HepG2 (cell line): ENCODE measurements around the gene SLC25A25. TPM values are rescaled to one million over a fixed set of nuclear protein-coding genes. Genes with fewer than 3 reads are reported as not detected.
A peak's percentile ranks its signal among the peaks of the same experiment; 100 is the strongest.

Experiments
- ATAC-seq: fragments of 200-7000 bp; cut with Tn5 transposase; 3 replicates; pipeline ENCODE4 v1.9.1; 2020; ENCODE audit warnings: mild to moderate bottlenecking, moderate library complexity
- BruUV-seq: library from RNA; stranded (reverse); fragments of 400-500 nt; replicated peaks from 2 replicates; lab custom pipeline; 2021; lab: Mats Ljungman, UMichigan
- CTCF ChIA-PET: fragments of 300-600 bp; formaldehyde crosslinking; extraction: SDS; loops from one replicate; lab custom pipeline; 2021; ENCODE audit warnings: low total read pairs, inconsistent platforms, low intra/inter-chr PET ratio; lab: Yijun Ruan, JAX
- POLR2A ChIA-PET: fragments of 350-600 bp; sonication (Branson Sonifier 250); formaldehyde crosslinking; loops from one replicate; lab custom pipeline; 2020; ENCODE audit warnings: antibody characterized with exemption, inconsistent platforms; lab: Yijun Ruan, JAX
- DNase-seq: peaks from one replicate; pipeline ENCODE4 v3.0.0-alpha.2; 2015; ENCODE audit warnings: low spot score
- FAIRE-seq: peaks from 3 replicates; lab custom pipeline; 2011; peaks lifted over from hg19 to GRCh38; lab: Jason Lieb, UNC
- H2AFZ ChIP-seq: one replicate; pipeline ENCODE4 v1.6.1; 2011; ENCODE audit warnings: low read length, inconsistent platforms
- H3K27ac ChIP-seq: fragments of 300-600 bp; 3 replicates; pipeline ENCODE4 v1.8.0; 2011; ENCODE audit warnings: mixed run types, mild to moderate bottlenecking, mixed read lengths, low read length, inconsistent platforms; ENCODE audit not compliant: insufficient read depth; ENCODE audit errors: extremely low read length
- H3K27me3 ChIP-seq, 2 experiments: fragments of 200-600 bp in 1 of 2; 2 replicates in 1 of 2; 3 replicates in 1 of 2; pipeline versions ENCODE4 v1.6.0 to v1.8.0; 2011; ENCODE audit warnings: low read length in 2 of 2, mild to moderate bottlenecking in 2 of 2, moderate library complexity in 2 of 2, inconsistent platforms in 1 of 2; ENCODE audit not compliant: insufficient read depth in 2 of 2, control insufficient read depth in 1 of 2
- H3K36me3 ChIP-seq, 2 experiments: fragments of 200-600 bp in 1 of 2; replicated peaks in 1 of 2; 2 replicates in 1 of 2; 3 replicates in 1 of 2; pipeline versions ENCODE4 v1.5.1 to v1.8.0; 2011; ENCODE audit warnings: low read length in 2 of 2, inconsistent platforms in 1 of 2; ENCODE audit not compliant: insufficient read depth in 2 of 2, control insufficient read depth in 1 of 2
- H3K4me1 ChIP-seq: 2 replicates; pipeline ENCODE4 v1.5.1; 2012; ENCODE audit warnings: low read length, inconsistent platforms; ENCODE audit not compliant: insufficient read depth
- H3K4me2 ChIP-seq: 2 replicates; pipeline ENCODE4 v1.6.0; 2011; ENCODE audit warnings: low read depth, low read length, inconsistent platforms
- H3K4me3 ChIP-seq, 3 experiments: fragments of 200-600 bp in 1 of 3; sonication (generic), shearing (Covaris generic) in 1 of 3; replicated peaks in 1 of 3; 2 replicates each; pipeline ENCODE4 v1.5.1; 2011 to 2016; ENCODE audit warnings: low read length in 3 of 3, inconsistent platforms in 2 of 3, low read depth in 2 of 3, mild to moderate bottlenecking in 2 of 3, control low read depth in 1 of 3, mixed read lengths in 1 of 3; ENCODE audit not compliant: insufficient read depth in 1 of 3
- H3K79me2 ChIP-seq: one replicate; pipeline ENCODE4 v1.6.1; 2011; ENCODE audit warnings: low read length, inconsistent platforms; ENCODE audit not compliant: insufficient read depth
- H3K9ac ChIP-seq: 2 replicates; pipeline ENCODE4 v1.6.0; 2011; ENCODE audit warnings: mild to moderate bottlenecking, low read depth, low read length, inconsistent platforms; ENCODE audit not compliant: insufficient read depth
- H3K9me3 ChIP-seq: 2 replicates; pipeline ENCODE4 v1.5.1; 2012; ENCODE audit warnings: mild to moderate bottlenecking, low read length
- H4K20me1 ChIP-seq: 2 replicates; pipeline ENCODE4 v1.6.0; 2011; ENCODE audit warnings: inconsistent platforms, mild to moderate bottlenecking, low read length, moderate library complexity; ENCODE audit not compliant: insufficient read depth
- HDAC2 ChIP-seq: sonication (generic); formaldehyde crosslinking; IDR thresholded peaks from 2 replicates; pipeline ENCODE4 v1.4.0; 2020; ENCODE audit warnings: missing genetic modification reagents
- MED1 ChIP-seq: sonication (generic); formaldehyde crosslinking; IDR thresholded peaks from 2 replicates; pipeline ENCODE4 v1.4.0; 2020; ENCODE audit warnings: missing genetic modification reagents
- NFE2L1 ChIP-seq: sonication (generic); formaldehyde crosslinking; IDR thresholded peaks from 2 replicates; pipeline ENCODE4 v1.4.0; 2020; ENCODE audit warnings: missing genetic modification reagents, mild to moderate bottlenecking, borderline replicate concordance
- RARA ChIP-seq: IDR thresholded peaks from 2 replicates; pipeline ENCODE4 v1.6.1; 2016; ENCODE audit warnings: missing genetic modification reagents, missing compliant biosample characterization
- TCF7 ChIP-seq: sonication (generic); IDR thresholded peaks from 2 replicates; pipeline ENCODE4 v1.6.1; 2016; ENCODE audit warnings: antibody characterized with exemption, low read depth
- ZFP37 ChIP-seq: sonication (generic); formaldehyde crosslinking; IDR thresholded peaks from 2 replicates; pipeline ENCODE4 v1.4.0; 2020; ENCODE audit warnings: missing genetic modification reagents, borderline replicate concordance
- ZNF138 ChIP-seq: sonication (generic); formaldehyde crosslinking; IDR thresholded peaks from 2 replicates; pipeline ENCODE4 v1.5.0; 2020; ENCODE audit warnings: mild to moderate bottlenecking, low read depth, missing genetic modification reagents
- ZNF354B ChIP-seq: sonication (generic); formaldehyde crosslinking; IDR thresholded peaks from 2 replicates; pipeline ENCODE4 v1.8.0; 2022; ENCODE audit warnings: mild to moderate bottlenecking, missing genetic modification reagents
- ZNF737 ChIP-seq: sonication (generic); formaldehyde crosslinking; IDR thresholded peaks from 2 replicates; pipeline ENCODE4 v1.5.0; 2020; ENCODE audit warnings: missing genetic modification reagents, mild to moderate bottlenecking, borderline replicate concordance
- WGBS: methylation state at CpG from one replicate; pipeline ENCODE4 v1.1.6; 2017; ENCODE audit warnings: low lambda C conversion rate; 5-methylcytosine and 5-hydroxymethylcytosine counted together
- in situ Hi-C: cut with HindIII; loops from 2 replicates; pipeline ENCODE4 v1.10.0; 2017; ENCODE audit warnings: low pct_unique_long_range_greater_than_20kb; ENCODE audit not compliant: extremely low pct_ligation_motif_present
- intact Hi-C: fragments of 100-400 bp; cut with micrococcal nuclease; formaldehyde crosslinking; loops from one replicate; pipeline ENCODE4 v1.10.0; 2022; ENCODE audit not compliant: unreplicated experiment
- polyA plus RNA-seq, 8 experiments: library from polyadenylated mRNA; depleted of rRNA in 3 of 8; stranded (reverse) in 7 of 8; unstranded in 1 of 8; fragments of >200 nt; fragmentation: Illumina TruSeq in 4 of 8; extraction: Trizol in 4 of 8; gene quantifications; 2 replicates each; pipeline versions ENCODE4 v1.2.1 to v1.2.3, GENCODE V29; 2011 to 2016; ENCODE audit warnings: low read depth in 4 of 8, missing spikeins in 1 of 8, mixed read lengths in 1 of 8; ENCODE audit not compliant: insufficient read depth in 1 of 8
- total RNA-seq, 5 experiments: library from RNA; depleted of rRNA; stranded (reverse); fragments of >200 nt; fragmentation: Illumina TruSeq; extraction: Trizol; gene quantifications; 2 replicates each; pipeline ENCODE4 v1.2.3, GENCODE V29; 2016; ENCODE audit warnings: low read depth in 1 of 5
- TF ChIP-seq, protein P1 (sequence below): sonication (generic); formaldehyde crosslinking; IDR thresholded peaks from 2 replicates; pipeline ENCODE4 v1.4.0; 2020; ENCODE audit warnings: missing genetic modification reagents
- TF ChIP-seq, protein P2 (sequence below): sonication (generic); formaldehyde crosslinking; IDR thresholded peaks from 2 replicates; pipeline ENCODE4 v1.8.0; 2022; ENCODE audit warnings: missing genetic modification reagents, mild to moderate bottlenecking, moderate library complexity, borderline replicate concordance
- TF ChIP-seq, protein P3 (sequence below): fragments of 450-650 bp; IDR thresholded peaks from 2 replicates; pipeline ENCODE4 v1.6.1; 2016
- TF ChIP-seq, protein P4 (sequence below): sonication (generic); formaldehyde crosslinking; IDR thresholded peaks from 2 replicates; pipeline ENCODE4 v1.5.0; 2020; ENCODE audit warnings: mild to moderate bottlenecking, low read depth, missing genetic modification reagents, borderline replicate concordance
- TF ChIP-seq, protein P5 (sequence below): sonication (generic); formaldehyde crosslinking; conservative IDR thresholded peaks from 2 replicates; pipeline ENCODE4 v1.5.0; 2020; ENCODE audit warnings: missing genetic modification reagents

The SLC25A25 gene
- total and polyA plus RNA-seq, 2 of the 13 experiments (the other 11 are each of a cell fraction or from before 2014, with no cell fraction given) = 10.5 to 24.8 TPM

DNA sequence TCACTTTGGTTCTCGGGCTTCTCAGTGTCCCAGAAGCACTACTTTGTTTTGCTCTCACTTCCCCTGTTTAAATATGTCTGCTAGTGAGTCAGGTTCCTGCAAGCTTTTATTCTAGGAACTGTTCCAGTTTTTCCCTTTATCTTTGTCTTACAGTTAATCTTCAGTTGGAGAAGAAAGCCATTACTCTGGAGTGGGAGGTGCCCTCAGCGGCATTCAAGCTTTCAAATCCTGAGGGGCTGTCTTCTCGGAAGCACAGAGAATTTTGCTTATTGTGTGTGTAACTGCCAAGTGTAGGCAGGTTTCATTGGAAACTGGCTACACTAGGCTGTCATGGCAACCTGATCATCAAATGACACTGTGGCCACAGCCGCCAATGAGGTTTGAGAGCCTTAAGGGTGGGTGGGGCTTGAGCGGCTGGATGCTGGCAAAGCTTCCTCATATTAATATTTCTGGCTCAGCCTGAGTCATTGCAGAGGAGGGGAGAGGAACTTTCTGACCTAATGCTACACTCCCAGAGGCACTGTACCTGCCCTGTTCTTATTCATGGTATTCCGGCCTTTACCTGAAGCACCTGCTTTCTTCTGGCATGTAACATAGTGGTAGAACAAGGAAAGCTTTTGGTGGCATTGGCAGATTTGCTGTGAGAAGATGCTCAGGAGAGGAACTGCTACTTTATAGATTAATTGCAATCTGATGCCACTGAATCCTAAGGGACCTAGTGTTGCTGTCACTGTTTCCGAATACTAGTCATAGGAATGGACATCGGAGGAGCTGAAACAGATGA is 26.3 kb downstream of the SLC25A25 start (continued):
- TF ChIP-seq, protein P1, sequence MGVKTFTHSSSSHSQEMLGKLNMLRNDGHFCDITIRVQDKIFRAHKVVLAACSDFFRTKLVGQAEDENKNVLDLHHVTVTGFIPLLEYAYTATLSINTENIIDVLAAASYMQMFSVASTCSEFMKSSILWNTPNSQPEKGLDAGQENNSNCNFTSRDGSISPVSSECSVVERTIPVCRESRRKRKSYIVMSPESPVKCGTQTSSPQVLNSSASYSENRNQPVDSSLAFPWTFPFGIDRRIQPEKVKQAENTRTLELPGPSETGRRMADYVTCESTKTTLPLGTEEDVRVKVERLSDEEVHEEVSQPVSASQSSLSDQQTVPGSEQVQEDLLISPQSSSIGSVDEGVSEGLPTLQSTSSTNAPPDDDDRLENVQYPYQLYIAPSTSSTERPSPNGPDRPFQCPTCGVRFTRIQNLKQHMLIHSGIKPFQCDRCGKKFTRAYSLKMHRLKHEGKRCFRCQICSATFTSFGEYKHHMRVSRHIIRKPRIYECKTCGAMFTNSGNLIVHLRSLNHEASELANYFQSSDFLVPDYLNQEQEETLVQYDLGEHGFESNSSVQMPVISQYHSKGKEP = no peak

DNA sequence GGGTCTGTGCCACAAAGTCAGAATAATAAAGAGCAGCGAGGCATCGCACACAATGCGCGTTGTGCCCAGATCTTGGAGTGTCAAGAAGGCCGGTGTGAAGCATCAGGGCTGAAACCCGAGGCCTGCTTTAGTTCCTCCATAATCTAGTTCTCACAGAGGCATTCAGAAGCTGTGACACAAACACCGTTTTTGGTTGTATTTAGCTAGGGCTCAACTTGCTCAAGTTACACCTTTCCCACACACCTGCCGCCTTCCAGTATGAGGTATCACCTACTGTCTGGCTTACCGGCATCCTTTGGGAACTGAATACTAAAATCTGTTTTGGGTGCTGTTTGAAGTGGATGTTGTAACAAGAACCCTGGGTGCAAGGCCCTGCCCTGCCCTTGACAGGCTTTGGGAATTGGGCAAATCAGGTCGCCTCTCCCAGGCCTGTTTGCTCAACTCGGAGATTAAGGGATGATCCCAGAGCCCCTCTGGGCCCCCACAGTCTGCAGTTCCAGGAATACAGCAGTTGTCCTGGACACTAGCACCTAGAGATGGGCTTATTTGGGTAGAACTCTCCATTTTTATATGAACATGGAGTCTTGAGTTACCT is 27.0 kb downstream of the SLC25A25 start:
- intact Hi-C loops (no loop called here), in situ Hi-C loops (no loop called here)
- ATAC-seq (no peak), FAIRE-seq (no peak), DNase-seq (no peak)
- Histone ChIP-seq H3K79me2 (peaks cover 21% of the 10 kb centered on the region), H3K9me3 (no peaks in the 10 kb centered on the region), H3K4me3 (no peak overlapping the region), H3K9ac (no peak overlapping the region), H3K4me1 (peaks cover 53% of the 10 kb centered on the region), H2AFZ (no peak overlapping the region), H4K20me1 (peaks cover 10% of the 10 kb centered on the region; the same call in 1 of the 2 replicates), H3K36me3 (no peaks in the 10 kb centered on the region; a peak in 3 of 5 replicates), H3K4me2 (no peak overlapping the region), H3K27me3 (no peaks in the 10 kb centered on the region; a peak in 1 of 5 replicates), H3K27ac (peak overlapping the region; percentile 17)
- ChIA-PET CTCF (no interaction called here), POLR2A (interaction anchor here (0.6 to 1.3 kb wide), 4 partner anchors 8 to 35 kb away, joined by 3 to 6 read pairs (median 4); partner anchors contain the start of gene NAIF1)
- no TSS peak for BruUV-seq
- WGBS = 69% methylated on average over 11 of the region's 11 CpGs
- no peak for TF ChIP-seq ZNF737
- TF ChIP-seq MED1 (CRISPR knock-in tag) = 0 out of 2 replicates have a peak, but pooled peaks have one; percentile 13
- TF ChIP-seq, protein P2, sequence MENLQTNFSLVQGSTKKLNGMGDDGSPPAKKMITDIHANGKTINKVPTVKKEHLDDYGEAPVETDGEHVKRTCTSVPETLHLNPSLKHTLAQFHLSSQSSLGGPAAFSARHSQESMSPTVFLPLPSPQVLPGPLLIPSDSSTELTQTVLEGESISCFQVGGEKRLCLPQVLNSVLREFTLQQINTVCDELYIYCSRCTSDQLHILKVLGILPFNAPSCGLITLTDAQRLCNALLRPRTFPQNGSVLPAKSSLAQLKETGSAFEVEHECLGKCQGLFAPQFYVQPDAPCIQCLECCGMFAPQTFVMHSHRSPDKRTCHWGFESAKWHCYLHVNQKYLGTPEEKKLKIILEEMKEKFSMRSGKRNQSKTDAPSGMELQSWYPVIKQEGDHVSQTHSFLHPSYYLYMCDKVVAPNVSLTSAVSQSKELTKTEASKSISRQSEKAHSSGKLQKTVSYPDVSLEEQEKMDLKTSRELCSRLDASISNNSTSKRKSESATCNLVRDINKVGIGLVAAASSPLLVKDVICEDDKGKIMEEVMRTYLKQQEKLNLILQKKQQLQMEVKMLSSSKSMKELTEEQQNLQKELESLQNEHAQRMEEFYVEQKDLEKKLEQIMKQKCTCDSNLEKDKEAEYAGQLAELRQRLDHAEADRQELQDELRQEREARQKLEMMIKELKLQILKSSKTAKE = peak; percentile 22; the same call in 1 of the 2 replicates
- no peak for TF ChIP-seq TCF7
- TF ChIP-seq, protein P3, sequence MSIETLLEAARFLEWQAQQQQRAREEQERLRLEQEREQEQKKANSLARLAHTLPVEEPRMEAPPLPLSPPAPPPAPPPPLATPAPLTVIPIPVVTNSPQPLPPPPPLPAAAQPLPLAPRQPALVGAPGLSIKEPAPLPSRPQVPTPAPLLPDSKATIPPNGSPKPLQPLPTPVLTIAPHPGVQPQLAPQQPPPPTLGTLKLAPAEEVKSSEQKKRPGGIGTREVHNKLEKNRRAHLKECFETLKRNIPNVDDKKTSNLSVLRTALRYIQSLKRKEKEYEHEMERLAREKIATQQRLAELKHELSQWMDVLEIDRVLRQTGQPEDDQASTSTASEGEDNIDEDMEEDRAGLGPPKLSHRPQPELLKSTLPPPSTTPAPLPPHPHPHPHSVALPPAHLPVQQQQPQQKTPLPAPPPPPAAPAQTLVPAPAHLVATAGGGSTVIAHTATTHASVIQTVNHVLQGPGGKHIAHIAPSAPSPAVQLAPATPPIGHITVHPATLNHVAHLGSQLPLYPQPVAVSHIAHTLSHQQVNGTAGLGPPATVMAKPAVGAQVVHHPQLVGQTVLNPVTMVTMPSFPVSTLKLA = no peak
- peak; percentile 76 for TF ChIP-seq RARA
- TF ChIP-seq HDAC2 = no peak
- TF ChIP-seq, protein P4, sequence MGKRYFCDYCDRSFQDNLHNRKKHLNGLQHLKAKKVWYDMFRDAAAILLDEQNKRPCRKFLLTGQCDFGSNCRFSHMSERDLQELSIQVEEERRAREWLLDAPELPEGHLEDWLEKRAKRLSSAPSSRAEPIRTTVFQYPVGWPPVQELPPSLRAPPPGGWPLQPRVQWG (CRISPR knock-in tag) = no peak
- TF ChIP-seq ZNF354B = no peak
- TF ChIP-seq NFE2L1 (CRISPR knock-in tag) = no peak
- TF ChIP-seq ZNF138 = no peak
- TF ChIP-seq ZFP37 (CRISPR knock-in tag) = no peak
- TF ChIP-seq, protein P5, sequence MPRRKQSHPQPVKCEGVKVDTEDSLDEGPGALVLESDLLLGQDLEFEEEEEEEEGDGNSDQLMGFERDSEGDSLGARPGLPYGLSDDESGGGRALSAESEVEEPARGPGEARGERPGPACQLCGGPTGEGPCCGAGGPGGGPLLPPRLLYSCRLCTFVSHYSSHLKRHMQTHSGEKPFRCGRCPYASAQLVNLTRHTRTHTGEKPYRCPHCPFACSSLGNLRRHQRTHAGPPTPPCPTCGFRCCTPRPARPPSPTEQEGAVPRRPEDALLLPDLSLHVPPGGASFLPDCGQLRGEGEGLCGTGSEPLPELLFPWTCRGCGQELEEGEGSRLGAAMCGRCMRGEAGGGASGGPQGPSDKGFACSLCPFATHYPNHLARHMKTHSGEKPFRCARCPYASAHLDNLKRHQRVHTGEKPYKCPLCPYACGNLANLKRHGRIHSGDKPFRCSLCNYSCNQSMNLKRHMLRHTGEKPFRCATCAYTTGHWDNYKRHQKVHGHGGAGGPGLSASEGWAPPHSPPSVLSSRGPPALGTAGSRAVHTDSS = no peak
